B cell (primary cell): ENCODE measurements around the gene ANXA10. TPM values are rescaled to one million over a fixed set of nuclear protein-coding genes. Genes with fewer than 3 reads are reported as not detected.

Experiments
- ATAC-seq: fragments of 200-7000 bp; cut with Tn5 transposase; one replicate; pipeline ENCODE4 v1.10.0; 2021; ENCODE audit warnings: low read depth, mild to moderate bottlenecking, moderate number of reproducible peaks, moderate library complexity
- CTCF ChIA-PET: fragments of 350-600 bp; sonication (Branson Sonifier 250); formaldehyde crosslinking; loops from one replicate; lab custom pipeline; 2021; ENCODE audit warnings: antibody characterized with exemption, inconsistent platforms; lab: Charles Lee
- POLR2A ChIA-PET: fragments of 350-600 bp; sonication (Branson Sonifier 250); formaldehyde crosslinking; loops from one replicate; lab custom pipeline; 2021; ENCODE audit warnings: antibody characterized with exemption; lab: Charles Lee
- DNase-seq: peaks from one replicate; pipeline ENCODE4 v3.0.0; 2013
- H2AFZ ChIP-seq: 2 replicates; pipeline ENCODE4 v1.6.1; 2012; ENCODE audit warnings: mild to moderate bottlenecking, low read depth, low read length; ENCODE audit not compliant: insufficient read depth, poor library complexity, severe bottlenecking
- H3K27ac ChIP-seq, 2 donors: 1 replicate in 1 of 2; 2 replicates in 1 of 2; pipeline ENCODE4 v1.5.1; 2012 to 2013; ENCODE audit warnings: low read length in 2 of 2, mild to moderate bottlenecking in 2 of 2, moderate library complexity in 1 of 2
- H3K27me3 ChIP-seq, 4 experiments: fragments of 200-600 bp in 1 of 4; sonication (generic) in 1 of 4; replicated peaks in 1 of 4; 1 replicate in 2 of 4; 2 replicates in 2 of 4; pipeline versions ENCODE4 v1.6.1 to v1.7.0; 2013 to 2016; ENCODE audit warnings: low read length in 3 of 4, mild to moderate bottlenecking in 2 of 4, mixed read lengths in 1 of 4, moderate library complexity in 1 of 4; ENCODE audit not compliant: insufficient read depth in 4 of 4, control insufficient read depth in 3 of 4; ENCODE audit errors: control extremely low read depth in 1 of 4
- H3K36me3 ChIP-seq, 2 experiments: replicated peaks in 1 of 2; 1 replicate in 1 of 2; 2 replicates in 1 of 2; pipeline versions ENCODE4 v1.6.1 to v1.7.1; 2013; ENCODE audit warnings: low read length in 1 of 2; ENCODE audit not compliant: insufficient read depth in 2 of 2, control insufficient read depth in 1 of 2; ENCODE audit errors: control extremely low read depth in 1 of 2, extremely low read depth in 1 of 2
- H3K4me1 ChIP-seq, 2 donors: fragments of 200-600 bp in 1 of 2; sonication (generic) in 1 of 2; 1 replicate in 1 of 2; 2 replicates in 1 of 2; pipeline versions ENCODE4 v1.5.1 to v1.6.1; 2013 to 2017; ENCODE audit warnings: low read length in 2 of 2; ENCODE audit not compliant: control insufficient read depth in 2 of 2, insufficient read depth in 2 of 2
- H3K4me2 ChIP-seq: replicated peaks from 2 replicates; pipeline ENCODE3; 2012; ENCODE audit warnings: mild to moderate bottlenecking, low read depth, low read length; ENCODE audit not compliant: poor library complexity, severe bottlenecking
- H3K4me3 ChIP-seq, 5 experiments: fragments of 200-600 bp in 1 of 5; sonication (generic) in 1 of 5; 1 replicate in 3 of 5; 2 replicates in 2 of 5; pipeline versions ENCODE4 v1.5.1 to v1.7.0; 2011 to 2016; ENCODE audit warnings: low read length in 4 of 5, mild to moderate bottlenecking in 4 of 5, low read depth in 2 of 5, control low read depth in 1 of 5, moderate library complexity in 1 of 5; ENCODE audit not compliant: insufficient read depth in 1 of 5; ENCODE audit errors: control extremely low read depth in 1 of 5, extremely low read depth in 1 of 5
- H3K79me2 ChIP-seq: fragments of 200-600 bp; sonication (generic); one replicate; pipeline ENCODE4 v1.6.0; 2016; ENCODE audit warnings: low read length; ENCODE audit not compliant: control insufficient read depth, insufficient read depth
- H3K9ac ChIP-seq: fragments of 200-600 bp; sonication (generic); 2 replicates; pipeline ENCODE4 v1.6.1; 2017; ENCODE audit warnings: mild to moderate bottlenecking, low read length, moderate library complexity
- H3K9me3 ChIP-seq, 3 donors: one replicate each; pipeline versions ENCODE4 v1.6.1 to v1.7.1; 2013; ENCODE audit warnings: low read length in 2 of 3; ENCODE audit not compliant: control insufficient read depth in 2 of 3, insufficient read depth in 1 of 3; ENCODE audit errors: control extremely low read depth in 1 of 3
- H4K20me1 ChIP-seq: 2 replicates; pipeline ENCODE4 v1.6.0; 2012; ENCODE audit warnings: mild to moderate bottlenecking, low read length; ENCODE audit not compliant: insufficient read depth, control insufficient read depth, poor library complexity, severe bottlenecking
- H3K27ac Mint-ChIP-seq: one replicate; pipeline ENCODE4 v1.8.0; 2021; ENCODE audit warnings: mixed read lengths
- H3K27me3 Mint-ChIP-seq: one replicate; pipeline ENCODE4 v1.8.0; 2021; ENCODE audit warnings: mixed read lengths
- H3K4me1 Mint-ChIP-seq: one replicate; pipeline ENCODE4 v1.8.0; 2021; ENCODE audit warnings: mixed read lengths
- H3K4me3 Mint-ChIP-seq: one replicate; pipeline ENCODE4 v1.8.0; 2021; ENCODE audit warnings: mixed read lengths
- H3K9me3 Mint-ChIP-seq: one replicate; pipeline ENCODE4 v1.8.0; 2022; ENCODE audit warnings: mixed read lengths; ENCODE audit not compliant: insufficient read depth
- CTCF ChIP-seq: fragments of 200-600 bp; IDR thresholded peaks from one replicate; pipeline ENCODE4 v1.8.0; 2022; ENCODE audit warnings: antibody characterized with exemption, mild to moderate bottlenecking
- EZH2 ChIP-seq: IDR thresholded peaks from 2 replicates; pipeline ENCODE4 v1.6.1; 2012; ENCODE audit warnings: borderline replicate concordance, low read depth, mild to moderate bottlenecking, moderate library complexity, low read length; ENCODE audit not compliant: insufficient read depth, poor library complexity, severe bottlenecking
- WGBS: methylation state at CpG from one replicate; pipeline ENCODE4 v1.1.5; 2013; ENCODE audit warnings: missing lambda C conversion rate; ENCODE audit not compliant: insufficient coverage; 5-methylcytosine and 5-hydroxymethylcytosine counted together
- intact Hi-C: fragments of 100-400 bp; cut with micrococcal nuclease; formaldehyde crosslinking; loops from one replicate; pipeline ENCODE4 v1.10.0; 2022
- polyA plus RNA-seq: library from polyadenylated mRNA; depleted of rRNA; stranded (reverse); fragments of >200 nt; gene quantifications from 2 replicates; pipeline ENCODE4 v1.2.3, GENCODE V29; 2012
- total RNA-seq, 2 donors: library from RNA; stranded (reverse); fragments of 120-200 nt in 1 of 2; gene quantifications; 1 replicate in 1 of 2; 2 replicates in 1 of 2; pipeline versions ENCODE4 v1.2.3 to v1.2.4, GENCODE V29; 2013 to 2022

Gene ANXA10
- total and polyA plus RNA-seq, 2 donors (not counting 1 experiment from before 2014, with no cell fraction given): not detected

- no peaks in the 10 kb centered on the region for H3K27me3 Mint-ChIP-seq
- Histone ChIP-seq H3K9me3 (no peaks in the 10 kb centered on the region), H3K4me2 (no peak overlapping the region), H3K79me2 (no peaks in the 10 kb centered on the region), H4K20me1 (no peaks in the 10 kb centered on the region), H3K9ac (no peak overlapping the region), H3K27ac (no peak overlapping the region), H3K4me1 (no peaks in the 10 kb centered on the region), H3K36me3 (no peaks in the 10 kb centered on the region), H2AFZ (no peak overlapping the region), H3K27me3 (no peaks in the 10 kb centered on the region), H3K4me3 (no peak overlapping the region)
- ATAC-seq (no peak), DNase-seq (no peak)
- CTCF ChIA-PET: no interaction called here
- H3K9me3 Mint-ChIP-seq: no peaks in the 10 kb centered on the region
- TF ChIP-seq EZH2 (no peak), CTCF (no peak)
- H3K27ac Mint-ChIP-seq: no peak overlapping the region
- intact Hi-C loops: no loop called here
- no peak overlapping the region for H3K4me3 Mint-ChIP-seq
- H3K4me1 Mint-ChIP-seq: no peaks in the 10 kb centered on the region
- 95% methylated on average over 5 of the region's 6 CpGs for WGBS
- POLR2A ChIA-PET: no interaction called here
These were observed 82.0 kb downstream of the ANXA10 start for GRCh38 chr4:168174308-168174707.

GRCh38 chr4:168177546-168178149 is 85.3 kb downstream of the ANXA10 start:
- TF ChIP-seq EZH2: no peak
- DNase-seq: no peak
- Histone ChIP-seq H3K79me2 (no peaks in the 10 kb centered on the region), H3K36me3 (no peaks in the 10 kb centered on the region), H3K4me3 (no peak overlapping the region), H4K20me1 (no peaks in the 10 kb centered on the region), H3K9me3 (no peaks in the 10 kb centered on the region), H3K27me3 (no peaks in the 10 kb centered on the region), H2AFZ (no peak overlapping the region), H3K27ac (no peak overlapping the region), H3K4me2 (no peak overlapping the region), H3K9ac (no peak overlapping the region), H3K4me1 (no peaks in the 10 kb centered on the region)
- H3K27me3 Mint-ChIP-seq: no peaks in the 10 kb centered on the region
- H3K9me3 Mint-ChIP-seq: no peaks in the 10 kb centered on the region
- H3K27ac Mint-ChIP-seq: no peak overlapping the region
- ATAC-seq: no peak
- intact Hi-C loops: no loop called here
- no peak overlapping the region for H3K4me3 Mint-ChIP-seq
- H3K4me1 Mint-ChIP-seq: no peaks in the 10 kb centered on the region
- POLR2A ChIA-PET: no interaction called here
- WGBS: 94% methylated on average over 2 of the region's 5 CpGs
- CTCF ChIA-PET: no interaction called here
